Psoas muscle (tissue), 8 donors: Measurements from ENCODE around the gene TMEM82. TPM values are rescaled to one million over a fixed set of nuclear protein-coding genes. Genes with fewer than 3 reads are reported as not detected.

Source experiments
- ATAC-seq, 4 donors: fragments of 200-7000 bp; cut with Tn5 transposase; one replicate each; pipeline ENCODE4 v1.9.1; 2020; ENCODE audit warnings: moderate library complexity in 3 of 4, mild to moderate bottlenecking in 2 of 4
- DNase-seq, 2 donors: peaks; one replicate each; pipeline ENCODE4 v3.0.0-alpha.2; 2020
- H3K27ac ChIP-seq: fragments of 200-600 bp; one replicate; pipeline ENCODE4 v1.8.0; 2022
- H3K27me3 ChIP-seq, 3 donors: fragments of 200-600 bp in 1 of 3; one replicate each; pipeline versions ENCODE4 v1.6.1 to v1.8.0; 2013 to 2022; ENCODE audit warnings: low read length in 2 of 3, mild to moderate bottlenecking in 2 of 3, moderate library complexity in 1 of 3; ENCODE audit not compliant: insufficient read depth in 3 of 3
- H3K36me3 ChIP-seq, 2 donors: fragments of 200-600 bp in 1 of 2; one replicate each; pipeline versions ENCODE4 v1.6.1 to v1.8.0; 2013 to 2022; ENCODE audit warnings: low read depth in 1 of 2, mild to moderate bottlenecking in 1 of 2, moderate library complexity in 1 of 2; ENCODE audit not compliant: insufficient read depth in 1 of 2
- H3K4me1 ChIP-seq: fragments of 200-600 bp; one replicate; pipeline ENCODE4 v1.8.0; 2022
- H3K4me3 ChIP-seq: fragments of 200-600 bp; one replicate; pipeline ENCODE4 v1.8.0; 2022; ENCODE audit warnings: mild to moderate bottlenecking
- H3K9me3 ChIP-seq: fragments of 200-600 bp; one replicate; pipeline ENCODE4 v1.8.0; 2022
- CTCF ChIP-seq: fragments of 200-600 bp; IDR thresholded peaks from one replicate; pipeline ENCODE4 v1.8.0; 2022; ENCODE audit warnings: antibody characterized with exemption
- WGBS, 3 donors: extraction: QIAGEN DNeasy Blood & Tissue Kit; methylation state at CpG; one replicate each; pipeline versions ENCODE4 v1.1.6 to v1.1.7; 2013; 5-methylcytosine and 5-hydroxymethylcytosine counted together
- intact Hi-C, 2 donors: fragments of 100-400 bp; cut with DNase I; formaldehyde crosslinking; loops; one replicate each; pipeline versions ENCODE4 v1.11.0 to v1.14.2; 2022
- polyA plus RNA-seq, 3 donors: library from polyadenylated mRNA; stranded (reverse); fragments of 200-250 nt; gene quantifications; one replicate each; pipeline ENCODE4 v1.2.3, GENCODE V29; 2013
- total RNA-seq, 4 donors: library from RNA; stranded (reverse); fragmentation: NEBNext Ultra II Directional in 2 of 4; extraction: Animal tissue kit (Norgen Biotek cat#: 25700) in 2 of 4; gene quantifications; one replicate each; pipeline versions ENCODE4 v1.2.1 to v1.2.4, GENCODE V29; 2021 to 2023
- donor health status: healthy with polysubstance abuse.
- donor health status: DM: no; HTN: no; CAD: no; lungs with moderate emphysema.
- donor health status: Bipolar disorder and iron deficiency.
- donor health status: healthy.
- donor health status: DM: yes; HTN: yes; CAD: no.
- donor health status: DM: no; HTN: no; CAD: no.
- donor health status: DM: no; HTN: no; CAD: no.
- donor health status: DM: yes; HTN: yes; CAD: no.

TMEM82 gene
- total and polyA plus RNA-seq, 7 donors = not detected

GRCh38 chr1:15717418-15718125 is 24.7 kb upstream of the TMEM82 start:
- Histone ChIP-seq H3K36me3 (peaks cover 5 to 62% of the 10 kb centered on the region in 2 donors), H3K4me1 (peaks cover 69% of the 10 kb centered on the region), H3K27ac (peak overlapping the region; percentile 94), H3K9me3 (no peaks in the 10 kb centered on the region), H3K4me3 (no peak overlapping the region), H3K27me3 (no peaks in the 10 kb centered on the region)
- peak in 1 of 4 donors; percentile 31 for ATAC-seq
- intact Hi-C loops = no loop called here
- 47 to 62% (median 51%) methylated on average over 11 of the region's 11 CpGs for WGBS, 3 donors
- no peak for TF ChIP-seq CTCF
- DNase-seq = no peak

GRCh38 chr1:15718199-15718601 is 24.1 kb upstream of the TMEM82 start:
- ATAC-seq = peak; percentile 70 to 75 (median 74)
- DNase-seq = peak; percentile 47 to 72
- 31 to 37% (median 33%) methylated on average over 8 of the region's 8 CpGs for WGBS, 3 donors

DNA sequence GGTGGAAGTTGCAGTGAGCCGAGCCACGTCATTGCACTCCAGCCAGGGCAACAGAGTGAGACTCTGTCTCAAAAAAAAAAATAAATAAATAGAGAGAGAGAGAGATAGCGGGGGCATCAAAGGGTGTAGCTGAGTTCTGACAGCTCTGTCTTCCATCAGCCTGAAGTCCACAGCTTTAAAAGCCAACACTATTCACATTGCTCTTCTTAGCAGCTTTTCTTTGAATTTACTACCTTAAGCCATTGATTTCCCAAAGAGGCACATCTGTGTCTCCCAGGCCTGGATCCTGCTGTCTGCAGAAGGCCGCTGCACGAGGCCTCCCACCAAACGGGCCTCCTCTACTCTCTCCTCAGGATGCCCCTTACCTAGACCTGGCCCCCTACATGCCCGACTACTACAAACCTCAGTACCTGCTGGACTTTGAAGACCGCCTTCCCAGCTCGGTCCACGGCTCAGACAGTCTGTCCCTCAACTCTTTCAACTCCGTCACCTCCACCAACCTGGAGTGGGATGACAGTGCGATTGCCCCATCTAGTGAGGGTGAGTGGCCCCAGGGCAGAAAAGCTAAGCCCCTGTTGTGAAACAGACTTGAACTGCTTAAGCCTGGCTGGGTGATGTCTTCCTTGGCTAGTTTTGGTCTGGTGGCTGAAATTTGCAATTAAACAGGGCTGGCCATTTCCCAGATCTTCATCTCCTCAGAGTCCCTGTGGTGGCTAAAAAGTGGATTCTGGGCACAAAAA is 22.7 kb upstream of the TMEM82 start:
- intact Hi-C loops = no loop called here
- no peak for TF ChIP-seq CTCF
- Histone ChIP-seq H3K9me3 (no peaks in the 10 kb centered on the region), H3K27me3 (no peaks in the 10 kb centered on the region), H3K4me1 (peaks cover 56% of the 10 kb centered on the region), H3K4me3 (no peak overlapping the region), H3K36me3 (peaks cover 5 to 82% of the 10 kb centered on the region in 2 donors), H3K27ac (peak overlapping the region; percentile 94)
- WGBS, 3 donors = 87 to 93% (median 93%) methylated on average over 12 of the region's 12 CpGs
- no peak for DNase-seq
- ATAC-seq = no peak

More at GRCh38 chr1:15718199-15718601, 24.1 kb upstream of the TMEM82 start:
- peaks cover 68% of the 10 kb centered on the region for H3K4me1 ChIP-seq
- peak overlapping the region; percentile 94 for H3K27ac ChIP-seq
- no peaks in the 10 kb centered on the region for H3K27me3 ChIP-seq
- H3K36me3 ChIP-seq = peaks cover 5 to 69% of the 10 kb centered on the region in 2 donors
- intact Hi-C loops = no loop called here
- no peak for TF ChIP-seq CTCF
- no peak overlapping the region for H3K4me3 ChIP-seq
- H3K9me3 ChIP-seq = no peaks in the 10 kb centered on the region

DNA sequence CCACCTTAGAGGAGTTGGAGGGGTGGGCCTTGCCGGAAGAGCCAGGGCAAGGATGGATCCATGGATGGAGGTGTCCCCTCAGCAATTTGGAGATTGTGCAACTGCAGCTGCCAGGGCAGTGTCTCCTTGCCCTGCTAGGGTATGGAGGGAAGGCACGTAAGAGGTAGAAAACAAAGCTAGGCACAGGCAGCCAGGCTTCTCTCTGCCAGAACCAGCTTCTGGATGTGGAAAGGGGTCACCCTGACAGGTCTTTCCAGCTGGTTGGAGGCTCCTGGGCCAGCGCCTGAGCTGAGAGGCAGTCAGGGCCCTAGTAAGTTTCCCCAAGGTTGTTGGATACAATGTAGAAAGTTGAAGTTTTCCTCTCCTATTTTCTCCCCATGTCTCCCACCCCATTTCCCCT is 21.4 kb upstream of the TMEM82 start:
- peak in 1 of 2 donors; percentile 45 for DNase-seq
- no peaks in the 10 kb centered on the region for H3K27me3 ChIP-seq
- H3K4me3 ChIP-seq = no peak overlapping the region
- intact Hi-C loops = no loop called here
- H3K27ac ChIP-seq = peak overlapping the region; percentile 58
- H3K36me3 ChIP-seq = peaks cover 5 to 94% of the 10 kb centered on the region in 2 donors
- peaks cover 43% of the 10 kb centered on the region for H3K4me1 ChIP-seq
- WGBS, 3 donors = 50 to 64% (median 58%) methylated on average over 3 of the region's 3 CpGs
- no peak for TF ChIP-seq CTCF
- ATAC-seq = peak in 2 of 4 donors; percentile 13 to 28
- no peaks in the 10 kb centered on the region for H3K9me3 ChIP-seq
